Fibroblast of mammary gland (primary cell): ENCODE measurements around the gene FHOD3.
A peak's percentile ranks its signal among the peaks of the same experiment; 100 is the strongest.

Source experiments
- DNase-seq: peaks from one replicate; pipeline ENCODE4 v3.0.0-alpha.2; 2010; ENCODE audit warnings: low read depth
- H3K4me3 ChIP-seq: 2 replicates; pipeline ENCODE4 v1.5.1; 2011; ENCODE audit warnings: low read depth, mild to moderate bottlenecking, low read length, moderate library complexity; ENCODE audit not compliant: control insufficient read depth
- CTCF ChIP-seq: conservative IDR thresholded peaks from 2 replicates; pipeline ENCODE4 v1.5.1; 2011; ENCODE audit warnings: low read depth, low read length, inconsistent platforms; ENCODE audit not compliant: control insufficient read depth, insufficient read depth

FHOD3 gene

GRCh38 chr18:36537289-36537688 lies 239.8 kb downstream of the FHOD3 start:
- H3K4me3 ChIP-seq, result no peak overlapping the region
- TF ChIP-seq CTCF, result no peak
- DNase-seq, result no peak

GRCh38 chr18:36539674-36540231 lies 242.2 kb downstream of the FHOD3 start:
- DNase-seq, result peak; percentile 56
- no peak for TF ChIP-seq CTCF
- no peak overlapping the region for H3K4me3 ChIP-seq

GRCh38 chr18:36543030-36543429 lies 245.5 kb downstream of the FHOD3 start:
- no peak for DNase-seq

GRCh38 chr18:36543991-36544725 lies 246.6 kb downstream of the FHOD3 start:
- peak; percentile 11 for DNase-seq
- no peak overlapping the region for H3K4me3 ChIP-seq
- no peak for TF ChIP-seq CTCF

More at GRCh38 chr18:36543030-36543429, 245.5 kb downstream of the FHOD3 start:
- TF ChIP-seq CTCF, result no peak
- H3K4me3 ChIP-seq, result no peak overlapping the region

- no peak for DNase-seq
- TF ChIP-seq CTCF, result no peak
Measured at GRCh38 chr18:36545821-36546427, 248.4 kb downstream of the FHOD3 start.

GRCh38 chr18:36546876-36547275 lies 249.4 kb downstream of the FHOD3 start:
- TF ChIP-seq CTCF, result no peak
- no peak overlapping the region for H3K4me3 ChIP-seq
- no peak for DNase-seq

More at GRCh38 chr18:36545821-36546427, 248.4 kb downstream of the FHOD3 start:
- H3K4me3 ChIP-seq, result no peak overlapping the region
